ENCODE data around the gene ELP4. TPM values are rescaled to one million over a fixed set of nuclear protein-coding genes. Genes with fewer than 3 reads are reported as not detected.
"Not testable (repeated sequence)": the region's sequence is repeated elsewhere in the genome, so short reads cannot be mapped to it uniquely, and the experiment has no call there.

Gene ELP4
- total RNA-seq, 2 experiments from 2014 or later, result 23.0 to 23.3 TPM

GRCh38 chr11:31722754-31723153 is 213.2 kb downstream of the ELP4 start:
- no peaks in the 10 kb centered on the region for H3K27me3 Mint-ChIP-seq (ENCODE audit: low read depth)
- peaks cover 5% of the 10 kb centered on the region for H3K4me1 Mint-ChIP-seq (ENCODE audit: low read depth)
- H3K36me3 Mint-ChIP-seq (ENCODE audit: low read depth), result no peaks in the 10 kb centered on the region
- no peak overlapping the region for H3K4me3 Mint-ChIP-seq
- ATAC-seq, result no peak
- H3K27ac Mint-ChIP-seq, result no peak overlapping the region
- H3K9me3 Mint-ChIP-seq (ENCODE audit: insufficient read depth), result no peaks in the 10 kb centered on the region
- ChIA-PET CTCF (no interaction called here), POLR2A (no interaction called here)
- no peak for DNase-seq

DNA sequence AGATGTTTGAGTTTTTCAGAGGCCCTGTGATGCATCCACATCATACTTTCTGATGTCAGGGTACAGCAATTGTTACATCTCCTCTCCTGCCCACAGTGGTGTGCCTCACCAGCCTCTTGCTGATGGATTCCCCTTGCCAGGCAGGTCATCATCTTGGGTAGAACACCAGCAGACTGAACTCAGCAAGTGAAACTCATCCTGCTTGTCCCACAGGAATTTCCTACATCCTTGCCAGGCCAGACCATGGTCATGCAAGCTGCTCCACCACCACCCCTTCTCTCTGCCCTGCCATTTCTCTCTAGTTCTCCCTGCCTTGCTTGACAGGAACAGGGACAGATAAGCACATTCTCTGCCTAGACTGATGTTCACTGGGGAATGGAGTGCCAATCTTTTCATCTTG is 215.6 kb downstream of the ELP4 start:
- Mint-ChIP-seq H3K27me3 (ENCODE audit: low read depth) (no peaks in the 10 kb centered on the region), H3K9me3 (ENCODE audit: insufficient read depth) (no peaks in the 10 kb centered on the region), H3K4me3 (no peak overlapping the region), H3K4me1 (ENCODE audit: low read depth) (peaks cover 5% of the 10 kb centered on the region), H3K27ac (no peak overlapping the region), H3K36me3 (ENCODE audit: low read depth) (no peaks in the 10 kb centered on the region)
- CTCF ChIA-PET, result no interaction called here
- POLR2A ChIA-PET, result no interaction called here
- DNase-seq (no peak), ATAC-seq (no peak)

DNA sequence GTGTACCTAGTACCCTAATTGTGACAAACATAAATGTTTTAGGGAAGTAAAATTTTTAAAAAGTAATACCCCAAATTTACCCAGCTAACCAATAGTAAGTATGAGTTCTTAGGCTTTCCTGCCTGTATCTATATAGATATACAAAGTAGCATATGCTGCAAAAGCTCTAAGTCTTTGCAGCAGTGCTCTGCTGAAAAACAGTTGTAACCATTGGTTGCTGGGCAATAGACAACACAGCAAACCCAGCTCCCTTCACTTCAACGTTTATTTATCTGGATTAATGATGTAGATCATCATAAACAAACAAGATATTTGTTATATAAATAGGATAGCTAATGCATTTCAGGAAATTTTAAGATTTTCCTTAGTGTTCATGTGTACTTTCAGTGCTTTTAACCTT is 218.9 kb downstream of the ELP4 start:
- H3K27me3 Mint-ChIP-seq (ENCODE audit: low read depth), result no peaks in the 10 kb centered on the region
- ATAC-seq, result no peak
- no peaks in the 10 kb centered on the region for H3K9me3 Mint-ChIP-seq (ENCODE audit: insufficient read depth)
- peaks cover 5% of the 10 kb centered on the region for H3K4me1 Mint-ChIP-seq (ENCODE audit: low read depth)
- H3K27ac Mint-ChIP-seq, result no peak overlapping the region
- H3K36me3 Mint-ChIP-seq (ENCODE audit: low read depth), result no peaks in the 10 kb centered on the region
- ChIA-PET CTCF (no interaction called here), POLR2A (no interaction called here)
- no peak overlapping the region for H3K4me3 Mint-ChIP-seq
- DNase-seq, result no peak

GRCh38 chr11:31740131-31740530 is 230.6 kb downstream of the ELP4 start:
- CTCF ChIA-PET, result no interaction called here
- no peaks in the 10 kb centered on the region for H3K9me3 Mint-ChIP-seq (ENCODE audit: insufficient read depth)
- H3K4me1 Mint-ChIP-seq (ENCODE audit: low read depth), result no peaks in the 10 kb centered on the region
- no peak for DNase-seq
- peaks cover 3% of the 10 kb centered on the region for H3K36me3 Mint-ChIP-seq (ENCODE audit: low read depth)
- POLR2A ChIA-PET, result no interaction called here
- no peak overlapping the region for H3K4me3 Mint-ChIP-seq
- no peaks in the 10 kb centered on the region for H3K27me3 Mint-ChIP-seq (ENCODE audit: low read depth)
- H3K27ac Mint-ChIP-seq, result no peak overlapping the region
- no peak for ATAC-seq

DNA sequence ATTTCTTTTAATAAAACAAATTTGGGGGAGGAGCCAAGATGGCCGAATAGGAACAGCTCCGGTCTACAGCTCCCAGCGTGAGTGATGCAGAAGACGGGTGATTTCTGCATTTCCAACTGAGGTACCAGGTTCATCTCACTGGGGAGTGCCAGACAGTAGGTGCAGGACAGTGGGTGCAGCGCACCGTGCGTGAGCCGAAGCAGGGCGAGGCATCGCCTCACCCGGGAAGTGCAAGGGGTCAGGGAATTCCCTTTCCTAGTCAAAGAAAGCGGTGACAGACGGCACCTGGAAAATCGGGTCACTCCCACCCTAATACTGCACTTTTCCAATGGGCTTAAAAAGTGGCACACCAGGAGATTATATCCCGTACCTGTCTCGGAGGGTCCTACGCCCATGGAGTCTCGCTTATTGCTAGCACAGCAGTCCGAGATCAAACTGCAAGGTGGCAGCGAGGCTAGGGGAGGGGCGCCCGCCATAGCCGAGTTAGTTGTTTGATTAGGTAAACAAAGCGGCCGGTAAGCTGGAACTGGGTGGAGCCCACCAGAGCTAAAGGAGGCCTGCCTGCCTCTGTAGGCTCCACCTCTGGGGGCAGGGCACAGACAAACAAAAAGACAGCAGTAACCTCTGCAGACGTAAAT is 231.3 kb downstream of the ELP4 start:
- H3K9me3 Mint-ChIP-seq (ENCODE audit: insufficient read depth); H3K27ac Mint-ChIP-seq; H3K4me1 Mint-ChIP-seq (ENCODE audit: low read depth); CTCF ChIA-PET; H3K36me3 Mint-ChIP-seq (ENCODE audit: low read depth); POLR2A ChIA-PET; ATAC-seq; DNase-seq; H3K27me3 Mint-ChIP-seq (ENCODE audit: low read depth); H3K4me3 Mint-ChIP-seq: not testable (repeated sequence)

- H3K27ac Mint-ChIP-seq, result no peak overlapping the region
- ATAC-seq, result no peak
- H3K36me3 Mint-ChIP-seq (ENCODE audit: low read depth), result no peaks in the 10 kb centered on the region
- H3K9me3 Mint-ChIP-seq (ENCODE audit: insufficient read depth), result no peaks in the 10 kb centered on the region
- ChIA-PET POLR2A (no interaction called here), CTCF (interaction anchor here (0.6 kb wide), 1 partner anchor 722 kb away, joined by 3 read pairs; no protein-coding TSS in a partner anchor)
- H3K4me3 Mint-ChIP-seq, result no peak overlapping the region
- no peaks in the 10 kb centered on the region for H3K27me3 Mint-ChIP-seq (ENCODE audit: low read depth)
- no peaks in the 10 kb centered on the region for H3K4me1 Mint-ChIP-seq (ENCODE audit: low read depth)
- no peak for DNase-seq
These were observed 238.0 kb downstream of the ELP4 start for GRCh38 chr11:31747581-31747980.

DNA sequence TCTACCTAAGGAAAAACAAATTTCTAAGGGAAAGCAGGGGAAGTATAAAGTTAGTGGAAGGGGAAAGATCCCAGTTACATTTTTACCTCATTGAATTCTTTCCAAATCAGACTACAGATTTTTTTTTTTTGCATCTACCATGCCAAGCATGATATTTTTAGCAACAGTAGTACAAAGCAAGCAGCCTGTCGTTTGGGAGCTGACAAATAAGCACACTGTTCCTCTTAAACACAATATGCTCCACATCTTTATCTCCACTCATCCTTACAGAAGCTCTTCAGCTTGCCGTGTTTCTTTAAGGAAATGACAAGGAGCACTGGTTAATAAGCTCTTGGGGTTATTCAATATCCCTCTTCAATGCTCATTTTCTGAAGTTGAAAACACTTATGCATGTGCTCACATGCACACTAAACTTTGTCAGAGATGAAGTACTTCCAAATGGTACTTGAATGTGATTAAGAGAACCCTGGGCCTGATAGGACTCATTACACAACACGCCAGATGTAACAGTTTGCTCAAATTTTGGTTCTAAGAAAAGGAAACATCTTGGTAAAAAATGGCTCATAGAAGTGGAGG is 247.8 kb downstream of the ELP4 start:
- Mint-ChIP-seq H3K36me3 (ENCODE audit: low read depth) (no peaks in the 10 kb centered on the region), H3K27me3 (ENCODE audit: low read depth) (no peaks in the 10 kb centered on the region), H3K4me1 (ENCODE audit: low read depth) (no peaks in the 10 kb centered on the region), H3K4me3 (no peak overlapping the region), H3K27ac (no peak overlapping the region), H3K9me3 (ENCODE audit: insufficient read depth) (no peaks in the 10 kb centered on the region)
- ATAC-seq (no peak), DNase-seq (no peak)
- ChIA-PET CTCF (no interaction called here), POLR2A (no interaction called here)

GRCh38 chr11:31761636-31762035 is 252.1 kb downstream of the ELP4 start:
- Mint-ChIP-seq H3K27me3 (ENCODE audit: low read depth) (no peaks in the 10 kb centered on the region), H3K9me3 (ENCODE audit: insufficient read depth) (no peaks in the 10 kb centered on the region), H3K27ac (no peak overlapping the region), H3K4me1 (ENCODE audit: low read depth) (no peaks in the 10 kb centered on the region), H3K36me3 (ENCODE audit: low read depth) (no peaks in the 10 kb centered on the region), H3K4me3 (no peak overlapping the region)
- ChIA-PET CTCF (interaction anchor here (1.0 kb wide), 1 partner anchor 245 kb away, joined by 3 read pairs; no protein-coding TSS in a partner anchor), POLR2A (no interaction called here)
- no peak for DNase-seq
- no peak for ATAC-seq

DNA sequence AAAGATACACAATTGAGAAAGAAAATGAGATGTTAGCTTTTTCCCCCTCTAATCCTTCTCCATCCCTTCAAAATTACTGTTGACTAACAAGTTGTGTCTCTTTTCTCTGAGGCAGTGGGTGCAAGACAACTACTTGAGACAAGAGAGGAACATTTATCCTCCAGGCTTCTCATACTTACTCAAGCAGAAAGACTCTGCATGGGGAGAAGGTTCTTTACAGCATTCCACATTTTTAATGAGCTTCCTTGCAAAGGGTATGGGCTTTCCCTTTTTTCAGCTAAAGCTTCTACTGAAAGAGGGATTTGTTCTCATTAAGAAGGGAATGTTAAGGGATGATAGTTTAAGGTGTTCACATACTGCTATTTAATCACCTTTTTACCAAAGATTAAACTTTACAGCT is 253.7 kb downstream of the ELP4 start:
- CTCF ChIA-PET, result no interaction called here

GRCh38 chr11:31764261-31764660 is 254.7 kb downstream of the ELP4 start:
- Mint-ChIP-seq H3K9me3 (ENCODE audit: insufficient read depth) (no peaks in the 10 kb centered on the region), H3K36me3 (ENCODE audit: low read depth) (no peaks in the 10 kb centered on the region), H3K27ac (no peak overlapping the region), H3K27me3 (ENCODE audit: low read depth) (no peaks in the 10 kb centered on the region), H3K4me3 (no peak overlapping the region), H3K4me1 (ENCODE audit: low read depth) (no peaks in the 10 kb centered on the region)
- no peak for ATAC-seq
- ChIA-PET CTCF (no interaction called here), POLR2A (no interaction called here)
- no peak for DNase-seq

More for the DNA sequence above, 253.7 kb downstream of the ELP4 start:
- Mint-ChIP-seq H3K27me3 (ENCODE audit: low read depth) (no peaks in the 10 kb centered on the region), H3K9me3 (ENCODE audit: insufficient read depth) (no peaks in the 10 kb centered on the region), H3K4me3 (no peak overlapping the region), H3K27ac (no peak overlapping the region), H3K4me1 (ENCODE audit: low read depth) (no peaks in the 10 kb centered on the region), H3K36me3 (ENCODE audit: low read depth) (no peaks in the 10 kb centered on the region)
- DNase-seq (no peak), ATAC-seq (no peak)
- POLR2A ChIA-PET, result no interaction called here

DNA sequence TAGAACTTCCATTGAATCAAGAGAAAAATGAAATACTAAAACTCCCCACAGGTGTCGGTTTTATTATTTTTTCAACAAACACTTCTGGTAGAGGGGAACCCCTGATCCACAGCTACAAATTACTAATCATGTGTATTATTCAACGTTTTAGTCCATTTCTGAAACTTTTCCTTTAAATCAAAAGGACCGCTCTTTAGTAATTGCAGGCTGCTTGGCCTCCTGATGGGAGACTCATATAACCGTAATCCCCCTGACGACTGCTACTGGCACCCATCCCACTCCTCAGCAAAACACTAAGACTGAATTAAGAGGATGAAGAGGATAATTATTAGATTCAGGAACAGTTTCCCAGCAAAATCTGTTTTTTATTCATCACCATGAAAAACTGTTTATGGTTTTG is 255.2 kb downstream of the ELP4 start:
- Mint-ChIP-seq H3K9me3 (ENCODE audit: insufficient read depth) (no peaks in the 10 kb centered on the region), H3K4me1 (ENCODE audit: low read depth) (no peaks in the 10 kb centered on the region), H3K27ac (no peak overlapping the region), H3K4me3 (no peak overlapping the region), H3K27me3 (ENCODE audit: low read depth) (no peaks in the 10 kb centered on the region), H3K36me3 (ENCODE audit: low read depth) (no peaks in the 10 kb centered on the region)
- POLR2A ChIA-PET, result no interaction called here
- ATAC-seq (no peak), DNase-seq (no peak)
- CTCF ChIA-PET, result no interaction called here

DNA sequence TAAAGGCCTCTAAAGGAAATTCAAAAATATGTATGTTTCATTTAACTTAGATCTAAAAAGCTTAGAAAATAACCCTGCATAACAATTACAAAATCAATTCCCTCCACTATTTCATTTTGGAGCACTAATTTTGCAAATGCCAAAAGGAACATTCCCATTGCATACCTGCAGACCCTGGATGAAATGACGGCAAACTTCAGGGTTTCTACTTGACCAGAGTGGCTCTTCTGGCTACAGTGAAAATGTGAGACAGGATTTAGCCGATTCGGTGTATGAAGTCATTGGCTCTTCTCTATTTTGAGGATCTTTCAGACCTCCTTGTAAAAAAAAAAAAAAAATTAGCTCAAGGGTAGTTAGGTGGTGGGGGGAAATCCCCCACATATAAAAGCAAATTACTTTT is 257.5 kb downstream of the ELP4 start:
- no peak overlapping the region for H3K27ac Mint-ChIP-seq

DNA sequence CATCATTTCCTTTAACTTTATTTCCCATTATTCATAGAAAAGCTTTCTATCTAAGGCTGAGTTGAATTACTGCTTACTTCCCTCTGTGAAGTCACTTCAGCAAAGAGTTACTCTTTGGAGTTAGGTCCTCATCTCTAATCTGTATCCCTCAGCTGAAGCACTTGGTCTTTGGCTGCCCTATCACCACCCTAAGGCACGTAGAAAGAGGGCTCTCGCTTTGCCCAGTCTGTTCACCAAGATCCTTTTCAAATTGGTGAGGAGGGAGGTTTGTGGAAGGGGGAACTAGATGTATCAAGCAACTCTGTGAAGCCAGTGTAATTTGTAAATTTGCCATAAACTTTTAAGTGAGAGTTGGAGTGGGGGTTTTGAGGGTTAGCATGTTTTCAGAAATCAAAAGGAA is 258.1 kb downstream of the ELP4 start:
- Mint-ChIP-seq H3K4me3 (no peak overlapping the region), H3K9me3 (ENCODE audit: insufficient read depth) (no peaks in the 10 kb centered on the region), H3K36me3 (ENCODE audit: low read depth) (no peaks in the 10 kb centered on the region), H3K4me1 (ENCODE audit: low read depth) (no peaks in the 10 kb centered on the region), H3K27ac (no peak overlapping the region), H3K27me3 (ENCODE audit: low read depth) (no peaks in the 10 kb centered on the region)
- DNase-seq (no peak), ATAC-seq (no peak)
- CTCF ChIA-PET, result no interaction called here
- POLR2A ChIA-PET, result no interaction called here

More for the DNA sequence above, 257.5 kb downstream of the ELP4 start:
- Mint-ChIP-seq H3K27me3 (ENCODE audit: low read depth) (no peaks in the 10 kb centered on the region), H3K9me3 (ENCODE audit: insufficient read depth) (no peaks in the 10 kb centered on the region), H3K4me3 (no peak overlapping the region), H3K36me3 (ENCODE audit: low read depth) (no peaks in the 10 kb centered on the region), H3K4me1 (ENCODE audit: low read depth) (no peaks in the 10 kb centered on the region)
- DNase-seq (no peak), ATAC-seq (no peak)
- ChIA-PET POLR2A (no interaction called here), CTCF (interaction anchor here (0.9 kb wide), 1 partner anchor 14 kb away, joined by 3 read pairs; no protein-coding TSS in a partner anchor)

Data from activated CD8-positive, alpha-beta T cell treated with anti-CD3 and anti-CD28 coated beads, Interleukin-2, amount 10 ng/mL, durations not matched to agents 7 days and 5 days (primary cell).